ENCODE results near the gene SEC61A2.

SEC61A2 gene

GRCh38 chr10:12189426-12189825, 59.9 kb downstream of the SEC61A2 start:
- CTCF ChIA-PET, result no interaction called here
- no peak for DNase-seq (ENCODE audit: extremely low spot score)
- POLR2A ChIA-PET, result interaction anchor here (0.7 kb wide), 1 partner anchor 10 kb away, joined by 3 read pairs; no protein-coding TSS in a partner anchor
- no peak for TF ChIP-seq CTCF (IDR thresholded peaks at IDR 0.05; ENCODE audit: control extremely low read depth, extremely low read depth, low read depth, missing control alignments)

- ChIA-PET POLR2A (no interaction called here), CTCF (no interaction called here)
- no peak for TF ChIP-seq CTCF (IDR thresholded peaks at IDR 0.05; ENCODE audit: control extremely low read depth, extremely low read depth, low read depth, missing control alignments)
- DNase-seq (ENCODE audit: extremely low spot score), result no peak
These were observed 62.2 kb downstream of the SEC61A2 start for GRCh38 chr10:12191715-12192114.

GRCh38 chr10:12193193-12193592, 63.7 kb downstream of the SEC61A2 start:
- TF ChIP-seq CTCF (IDR thresholded peaks at IDR 0.05; ENCODE audit: control extremely low read depth, extremely low read depth, low read depth, missing control alignments), result no peak
- ChIA-PET POLR2A (interaction anchor here (0.7 kb wide), 1 partner anchor 142 kb away, joined by 4 read pairs; no protein-coding TSS in a partner anchor), CTCF (interaction anchor here (1.0 to 1.1 kb wide), 3 partner anchors 9 to 1013 kb away, joined by 3 to 6 read pairs (median 3); no protein-coding TSS in a partner anchor)
- DNase-seq (ENCODE audit: extremely low spot score), result no peak

- ChIA-PET POLR2A (no interaction called here), CTCF (interaction anchor here (0.9 to 2.0 kb wide), 3 partner anchors 18 to 517 kb away, joined by 3 to 12 read pairs (median 6); no protein-coding TSS in a partner anchor)
- DNase-seq (ENCODE audit: extremely low spot score), result no peak
These were observed 65.3 kb downstream of the SEC61A2 start for GRCh38 chr10:12194752-12195271.

GRCh38 chr10:12195281-12195602, 65.8 kb downstream of the SEC61A2 start:
- no peak for TF ChIP-seq CTCF (IDR thresholded peaks at IDR 0.05; ENCODE audit: control extremely low read depth, extremely low read depth, low read depth, missing control alignments)
- peak; percentile 20 for DNase-seq (ENCODE audit: extremely low spot score)
- CTCF ChIA-PET, result interaction anchor here (0.9 to 2.0 kb wide), 5 partner anchors 15 to 517 kb away, joined by 3 to 12 read pairs (median 4); no protein-coding TSS in a partner anchor
- POLR2A ChIA-PET, result interaction anchor here (0.9 kb wide), 1 partner anchor 152 kb away, joined by 3 read pairs; no protein-coding TSS in a partner anchor

More at GRCh38 chr10:12194752-12195271, 65.3 kb downstream of the SEC61A2 start:
- TF ChIP-seq CTCF (IDR thresholded peaks at IDR 0.05; ENCODE audit: control extremely low read depth, extremely low read depth, low read depth, missing control alignments), result no peak

GRCh38 chr10:12195603-12196506, 66.4 kb downstream of the SEC61A2 start, which contains the start of the genes CDC123 and NUDT5:
Gene CDC123 (plus strand): TSS chr10:12196188. CDS start chr10:12196246, 58 bp downstream.
Gene NUDT5 (minus strand): TSS chr10:12195891. CDS start chr10:12186291, 9,600 bp downstream.
- no peak for TF ChIP-seq CTCF (IDR thresholded peaks at IDR 0.05; ENCODE audit: control extremely low read depth, extremely low read depth, low read depth, missing control alignments)
- peak; percentile 92 for DNase-seq (ENCODE audit: extremely low spot score)
- ChIA-PET POLR2A (interaction anchor here (0.6 to 0.9 kb wide), 2 partner anchors 10 to 153 kb away, joined by 3 read pairs; no protein-coding TSS in a partner anchor), CTCF (interaction anchor here (0.9 to 2.0 kb wide), 8 partner anchors 16 to 516 kb away, joined by 3 to 12 read pairs (median 3); no protein-coding TSS in a partner anchor)

Data from GM10248 (cell line).